DOHH2 (cell line): ENCODE data around the gene CADPS.

Experiments
- EZH2phosphoT487 ChIP-seq: fragments of 200-600 bp; sonication (generic); IDR thresholded peaks from 2 replicates; pipeline ENCODE4 v1.6.1; 2017; ENCODE audit warnings: borderline replicate concordance, mild to moderate bottlenecking, antibody characterized with exemption, low read length, moderate library complexity, mixed read lengths
- TF ChIP-seq, protein P1 (sequence below): fragments of 200-600 bp; sonication (generic); IDR thresholded peaks from one replicate; pipeline ENCODE4 v1.5.1; 2014; ENCODE audit warnings: antibody characterized with exemption, mild to moderate bottlenecking, low read depth, low read length; ENCODE audit not compliant: poor library complexity, severe bottlenecking

DNA sequence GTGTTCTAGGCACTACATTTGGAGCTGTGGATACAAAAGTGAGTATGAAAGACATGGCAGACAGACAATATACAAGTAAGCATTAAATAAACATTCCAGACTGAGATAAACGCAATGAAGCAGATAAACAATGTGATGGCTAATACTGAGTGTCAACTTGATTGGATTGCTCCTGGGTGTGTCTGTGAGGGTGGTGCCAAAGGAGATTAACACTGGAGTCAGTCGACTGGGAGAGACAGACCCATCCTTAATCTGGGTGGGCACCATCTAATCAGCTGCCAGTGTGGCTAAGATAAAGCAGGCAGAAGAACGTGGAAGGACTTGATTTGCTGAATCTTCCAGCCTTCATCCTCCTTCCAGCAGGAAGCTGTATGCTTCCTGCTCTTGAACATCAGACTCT lies 77.2 kb downstream of the CADPS start:
- TF ChIP-seq, protein P1, sequence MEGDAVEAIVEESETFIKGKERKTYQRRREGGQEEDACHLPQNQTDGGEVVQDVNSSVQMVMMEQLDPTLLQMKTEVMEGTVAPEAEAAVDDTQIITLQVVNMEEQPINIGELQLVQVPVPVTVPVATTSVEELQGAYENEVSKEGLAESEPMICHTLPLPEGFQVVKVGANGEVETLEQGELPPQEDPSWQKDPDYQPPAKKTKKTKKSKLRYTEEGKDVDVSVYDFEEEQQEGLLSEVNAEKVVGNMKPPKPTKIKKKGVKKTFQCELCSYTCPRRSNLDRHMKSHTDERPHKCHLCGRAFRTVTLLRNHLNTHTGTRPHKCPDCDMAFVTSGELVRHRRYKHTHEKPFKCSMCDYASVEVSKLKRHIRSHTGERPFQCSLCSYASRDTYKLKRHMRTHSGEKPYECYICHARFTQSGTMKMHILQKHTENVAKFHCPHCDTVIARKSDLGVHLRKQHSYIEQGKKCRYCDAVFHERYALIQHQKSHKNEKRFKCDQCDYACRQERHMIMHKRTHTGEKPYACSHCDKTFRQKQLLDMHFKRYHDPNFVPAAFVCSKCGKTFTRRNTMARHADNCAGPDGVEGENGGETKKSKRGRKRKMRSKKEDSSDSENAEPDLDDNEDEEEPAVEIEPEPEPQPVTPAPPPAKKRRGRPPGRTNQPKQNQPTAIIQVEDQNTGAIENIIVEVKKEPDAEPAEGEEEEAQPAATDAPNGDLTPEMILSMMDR: no peak
- TF ChIP-seq EZH2phosphoT487: no peak
